Measurements from ENCODE around the gene NPR3.

NPR3 gene

DNA sequence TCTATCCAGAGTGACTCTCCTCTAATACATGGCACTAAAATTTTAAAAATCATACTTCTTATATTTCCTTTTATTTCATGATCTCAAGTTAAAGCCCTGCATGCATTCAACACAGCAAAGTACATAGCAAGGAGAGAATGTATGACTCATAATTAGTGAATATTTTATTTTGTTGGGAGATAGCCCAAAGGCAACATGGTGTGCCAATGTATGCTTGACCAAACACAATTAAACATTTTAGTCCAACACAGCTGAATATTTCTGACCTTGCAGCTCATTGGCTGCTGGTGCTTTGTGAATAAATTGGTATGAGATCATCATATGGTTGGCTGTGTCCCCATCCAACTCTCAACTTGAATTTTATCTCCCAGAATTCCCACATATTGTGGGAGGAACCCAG lies 103.5 kb downstream of the NPR3 start:
- DNase-seq = no peak

DNA sequence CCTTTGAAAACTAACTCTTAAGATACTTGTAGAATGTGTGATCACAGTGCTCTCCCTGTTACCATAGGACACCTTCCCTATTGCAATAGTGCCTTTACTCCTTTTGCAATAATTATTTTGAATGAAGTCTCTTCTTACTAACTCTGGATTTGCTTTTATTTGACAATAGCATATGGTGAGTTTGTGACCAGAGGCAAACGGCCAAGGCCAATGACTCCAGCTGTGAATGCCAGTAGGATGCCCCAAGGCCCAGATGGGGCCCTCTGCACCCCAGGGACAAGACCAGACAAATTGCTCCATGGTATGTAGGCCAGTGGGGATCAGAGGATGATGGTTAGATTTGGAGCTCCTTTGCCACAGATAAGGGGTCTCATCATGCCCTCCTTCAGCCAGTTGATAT lies 116.9 kb downstream of the NPR3 start:
- DNase-seq = no peak

DNA sequence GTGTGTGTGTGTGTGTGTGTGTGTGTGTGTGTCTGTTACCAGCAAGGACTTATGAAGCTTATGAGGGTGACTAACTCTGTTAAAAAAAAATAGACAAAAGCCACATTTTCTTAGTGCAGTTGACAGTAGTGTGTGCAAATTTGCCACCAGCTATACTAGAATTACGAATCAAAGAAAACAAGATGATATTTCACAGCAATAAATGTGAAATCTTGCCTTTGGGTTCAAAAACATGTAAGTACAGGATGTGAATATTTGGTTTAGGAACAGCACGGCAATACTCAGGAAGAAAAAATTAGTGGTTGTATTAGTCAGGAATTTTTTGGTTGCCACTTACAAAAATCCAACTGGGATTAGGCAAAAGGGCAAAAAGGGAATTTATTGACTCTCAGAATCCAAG lies 117.4 kb downstream of the NPR3 start:
- DNase-seq = no peak

DNA sequence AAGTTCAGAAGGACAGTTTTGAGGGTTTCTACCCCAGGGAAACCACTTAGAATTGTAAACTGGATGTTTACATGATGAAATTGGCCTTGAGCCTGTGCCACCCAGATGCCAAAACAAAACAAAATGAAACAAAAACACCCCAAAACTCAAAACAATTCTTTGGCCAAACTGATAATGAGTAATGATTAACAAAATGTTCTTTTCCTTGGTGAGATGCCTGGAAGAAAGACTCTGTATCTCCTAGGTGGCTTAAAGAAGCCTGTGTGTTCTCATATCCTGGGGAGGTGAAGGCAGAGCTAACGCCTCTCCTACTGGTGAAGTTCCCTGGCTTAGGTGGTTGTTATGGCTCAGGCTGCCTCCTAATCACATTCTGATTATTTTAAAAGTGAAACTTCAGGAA lies 120.5 kb downstream of the NPR3 start:
- DNase-seq = no peak

DNA sequence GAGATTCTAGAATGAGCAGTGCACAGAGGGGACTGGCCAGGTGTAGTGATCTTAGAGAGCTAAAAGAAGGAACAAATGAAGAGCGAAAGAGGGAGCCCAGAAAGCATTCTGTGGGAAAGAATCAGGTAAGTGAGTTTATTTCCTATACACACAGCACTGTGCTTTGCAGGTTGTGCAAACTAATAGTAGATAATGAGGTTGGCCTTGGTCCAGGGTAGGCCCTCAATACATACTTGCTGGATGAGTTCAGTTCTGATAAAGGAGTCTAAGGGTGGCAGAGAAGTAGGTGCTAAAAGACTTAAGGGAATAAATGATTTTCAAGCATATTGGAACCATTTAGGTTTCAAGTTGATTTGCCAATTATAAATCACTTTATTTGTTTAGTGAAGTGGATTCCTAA lies 122.0 kb downstream of the NPR3 start:
- no peak for DNase-seq

DNA sequence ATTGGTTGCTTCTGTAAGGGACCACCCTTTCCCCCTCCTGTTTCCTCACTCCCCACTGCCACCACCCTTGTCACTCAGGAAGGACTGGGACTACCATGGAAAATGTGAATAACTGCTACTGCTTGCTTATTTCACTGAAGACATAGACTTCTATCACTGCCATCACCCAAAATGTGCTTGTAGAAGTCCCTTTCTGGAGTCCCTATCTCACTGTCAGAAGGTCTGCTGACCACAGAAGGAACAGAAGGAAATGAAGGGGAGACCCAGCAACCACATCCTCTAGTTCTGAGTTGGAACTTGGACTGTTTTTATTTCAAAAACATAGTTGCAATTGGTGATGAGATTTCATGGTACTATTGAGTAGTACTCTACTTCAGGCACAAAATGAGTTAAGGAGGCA lies 122.5 kb downstream of the NPR3 start:
- DNase-seq = no peak

DNA sequence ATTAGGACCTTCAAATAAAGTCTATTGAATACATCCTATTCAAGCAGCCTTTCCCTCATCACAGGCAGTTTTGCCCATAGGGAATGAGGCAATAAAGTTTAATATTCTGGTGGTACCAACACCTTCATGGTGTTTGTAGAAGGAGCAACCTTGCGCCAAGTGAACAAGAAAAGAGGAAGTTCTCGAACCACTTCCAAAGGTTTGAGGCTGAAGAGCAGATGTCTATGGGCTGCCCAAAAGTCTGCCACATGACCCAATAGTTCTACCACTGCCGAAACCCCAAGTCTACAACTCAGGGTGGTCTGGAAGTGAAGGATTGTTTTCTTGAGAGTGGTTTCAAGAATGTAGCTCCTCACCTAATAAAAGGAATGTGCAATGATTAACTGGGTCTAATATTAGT lies 123.1 kb downstream of the NPR3 start:
- DNase-seq = no peak

DNA sequence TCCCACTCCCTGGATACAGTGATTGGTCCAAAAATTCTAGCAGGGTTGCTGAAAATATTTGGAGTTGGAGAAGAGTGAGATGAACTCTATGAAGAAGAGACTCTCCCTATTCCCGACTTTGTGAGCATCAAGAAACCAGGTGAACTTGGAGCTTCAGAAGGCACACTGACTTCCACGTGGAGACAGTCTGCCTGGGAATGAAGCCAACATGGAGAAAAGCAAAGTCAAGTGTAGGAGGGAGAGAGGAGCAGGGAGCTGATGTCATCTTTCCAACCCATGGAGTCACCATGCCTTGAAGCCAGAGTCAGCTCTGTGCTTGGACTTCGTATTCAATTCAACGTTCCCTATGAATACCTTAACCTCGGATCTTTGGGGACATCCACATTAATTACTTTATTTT lies 125.1 kb downstream of the NPR3 start:
- no peak for DNase-seq

DNA sequence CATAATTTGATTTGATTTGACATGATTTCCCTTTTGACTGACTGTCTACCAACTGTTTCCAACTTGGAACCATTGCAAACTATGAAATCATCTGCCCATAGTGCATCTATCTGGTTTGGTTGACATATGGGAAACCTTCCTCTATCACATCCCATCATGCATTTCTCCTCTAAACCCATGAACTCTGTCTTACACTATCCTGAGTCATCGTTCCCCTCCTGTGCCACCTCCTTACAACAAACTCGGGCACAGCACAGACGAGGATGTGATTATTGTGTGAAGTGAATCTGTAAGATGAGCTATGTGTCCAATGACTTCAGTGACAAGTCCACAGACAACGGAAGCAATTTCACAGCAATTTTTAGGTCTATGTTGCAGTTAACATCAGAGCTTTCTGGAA lies 126.1 kb downstream of the NPR3 start:
- no peak for DNase-seq

DNA sequence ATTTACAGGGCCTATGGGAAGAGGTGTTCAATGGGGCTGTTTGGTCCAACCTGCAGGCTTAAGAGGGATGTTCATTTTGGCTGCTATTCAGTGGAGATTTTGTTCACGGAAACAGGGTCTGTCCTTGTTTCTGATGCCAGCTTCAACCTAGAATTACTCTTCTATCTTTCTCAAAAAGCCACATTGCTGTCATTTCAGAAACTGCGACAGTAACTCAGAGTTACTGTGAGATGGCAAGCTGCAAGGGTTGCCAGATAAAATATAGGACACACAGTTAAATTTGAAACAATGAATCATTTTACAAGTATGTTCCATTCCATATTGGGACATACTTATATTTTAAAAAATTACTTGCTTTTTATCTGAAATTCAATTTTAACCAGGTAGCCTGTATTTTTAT lies 128.0 kb downstream of the NPR3 start:
- DNase-seq = no peak

DNA sequence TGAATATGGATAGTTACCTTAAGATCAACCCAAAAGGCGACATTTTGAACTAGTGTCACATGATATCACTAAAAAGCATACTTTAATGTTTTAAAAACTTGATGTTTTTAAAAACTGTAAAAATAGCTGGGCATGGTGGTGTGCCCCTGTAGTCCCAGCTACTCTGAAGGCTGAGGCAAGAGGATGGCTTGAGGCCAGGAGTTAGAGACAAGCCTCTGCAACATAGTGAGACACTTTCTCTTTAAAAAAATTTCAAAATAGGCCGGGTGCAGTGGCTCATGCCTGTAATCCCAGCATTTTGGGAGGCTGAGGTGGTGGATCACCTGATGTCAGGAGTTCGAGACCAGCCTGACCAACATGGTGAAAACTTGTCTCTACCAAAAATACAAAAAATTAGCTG lies 129.5 kb downstream of the NPR3 start:
- DNase-seq = no peak
